Measurements from ENCODE around the gene CRIP1.
A peak's percentile ranks its signal among the peaks of the same experiment; 100 is the strongest.

Gene CRIP1

GRCh38 chr14:105533811-105534498, 47.3 kb downstream of the CRIP1 start:
- no peak for DNase-seq (ENCODE audit: low spot score)

GRCh38 chr14:105534586-105534985, 47.9 kb downstream of the CRIP1 start:
- DNase-seq (ENCODE audit: low spot score): no peak

- DNase-seq (ENCODE audit: low spot score): no peak
Measured at GRCh38 chr14:105536051-105536450, 49.4 kb downstream of the CRIP1 start.

GRCh38 chr14:105536691-105537579, 50.2 kb downstream of the CRIP1 start:
- DNase-seq (ENCODE audit: low spot score): no peak

DNA sequence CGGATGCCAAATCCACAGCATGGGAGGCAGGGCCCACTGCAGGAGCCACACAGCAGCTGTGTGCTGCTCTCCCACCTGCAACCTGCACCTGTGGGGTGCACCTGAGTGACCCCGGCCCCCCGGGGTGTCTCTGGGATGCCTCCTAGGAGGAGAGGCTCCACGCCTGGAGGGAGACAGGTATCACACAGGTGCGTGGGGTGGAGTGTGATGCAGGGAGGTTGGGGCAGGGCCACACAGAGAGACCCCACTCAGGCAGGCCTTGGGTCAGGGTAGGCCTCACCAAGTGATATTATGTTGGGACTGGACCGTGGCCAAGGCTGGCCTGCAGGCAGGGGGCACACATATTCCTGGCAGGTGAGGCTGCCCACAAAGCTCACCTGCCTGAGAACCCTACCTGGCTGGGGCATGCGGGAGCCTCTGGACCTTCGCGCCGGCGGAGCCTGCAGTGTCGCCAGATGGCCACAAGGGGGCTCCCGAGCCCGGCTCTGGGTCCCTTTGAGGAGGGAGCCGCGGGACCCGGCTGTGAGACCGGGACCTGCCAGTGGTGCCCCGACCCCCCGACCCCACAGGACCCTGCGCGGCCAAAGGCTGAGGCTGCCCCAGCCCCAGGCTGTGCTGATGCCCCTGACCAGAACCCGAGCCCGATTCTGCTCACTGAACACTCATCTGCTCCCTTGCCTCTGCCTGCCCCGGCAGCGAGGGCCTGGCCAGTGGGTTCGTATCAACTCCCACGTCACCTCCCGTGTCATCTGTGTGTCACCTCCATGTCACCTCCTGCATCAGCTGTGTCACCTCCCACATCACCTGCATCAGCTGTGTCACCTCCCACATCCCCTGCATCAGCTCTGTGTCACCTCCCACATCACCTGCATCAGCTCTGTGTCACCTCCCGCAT, 51.1 kb downstream of the CRIP1 start:
- DNase-seq (ENCODE audit: low spot score): peak; percentile 89

Data from GM03348 (cell line).